ENCODE measurements around the gene RPS5. TPM values are rescaled to one million over a fixed set of nuclear protein-coding genes. Genes with fewer than 3 reads are reported as not detected.
A peak's percentile ranks its signal among the peaks of the same experiment; 100 is the strongest.

RPS5 gene
- total RNA-seq, 2 donors from 2014 or later: 1,376 to 1,435 TPM

DNA sequence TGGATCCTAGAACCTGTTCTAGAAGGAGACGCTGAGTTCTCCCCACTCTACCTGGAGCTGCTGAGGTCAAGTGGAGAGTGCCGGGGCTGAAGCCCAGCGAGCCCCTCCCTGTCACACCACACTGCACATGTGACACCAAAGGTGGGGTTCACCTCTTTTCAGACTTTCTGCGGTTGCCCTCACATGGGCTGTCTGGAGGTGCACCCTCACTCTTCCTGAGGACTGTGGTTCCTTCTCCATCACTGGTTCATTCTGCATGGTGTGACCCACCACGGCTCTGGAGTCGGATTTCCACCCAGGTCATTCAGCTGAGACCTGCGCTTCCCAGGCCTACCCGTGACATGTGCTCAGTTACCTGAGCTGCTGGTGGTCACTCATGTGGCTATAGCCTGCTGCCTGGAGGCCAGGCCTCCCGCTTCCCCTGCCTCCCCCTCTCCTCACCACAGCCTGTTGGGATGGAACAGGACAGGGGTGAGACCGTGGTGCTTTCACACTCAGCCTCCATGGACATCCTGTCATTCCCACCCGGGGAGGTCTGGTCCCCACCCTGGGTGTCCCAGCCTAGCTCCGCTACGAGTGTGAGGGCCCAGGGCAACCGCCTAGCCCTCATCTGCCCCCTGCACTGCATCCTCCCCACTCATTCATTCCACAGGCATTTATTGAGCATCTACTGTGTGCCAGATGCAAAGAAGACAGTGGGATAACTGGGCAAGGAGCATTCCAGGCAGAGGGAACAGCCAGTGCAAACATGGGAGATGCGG, 33.2 kb upstream of the RPS5 start:
- H3K27me3 Mint-ChIP-seq: no peaks in the 10 kb centered on the region
- no peak for ATAC-seq (replicated peaks)
- H3K27ac Mint-ChIP-seq: no peak overlapping the region
- no peak overlapping the region for H3K4me3 Mint-ChIP-seq
- H3K4me1 Mint-ChIP-seq: peaks cover 4% of the 10 kb centered on the region
- H3K36me3 Mint-ChIP-seq (ENCODE audit: low read depth): no peaks in the 10 kb centered on the region
- H3K9me3 Mint-ChIP-seq: no peaks in the 10 kb centered on the region

DNA sequence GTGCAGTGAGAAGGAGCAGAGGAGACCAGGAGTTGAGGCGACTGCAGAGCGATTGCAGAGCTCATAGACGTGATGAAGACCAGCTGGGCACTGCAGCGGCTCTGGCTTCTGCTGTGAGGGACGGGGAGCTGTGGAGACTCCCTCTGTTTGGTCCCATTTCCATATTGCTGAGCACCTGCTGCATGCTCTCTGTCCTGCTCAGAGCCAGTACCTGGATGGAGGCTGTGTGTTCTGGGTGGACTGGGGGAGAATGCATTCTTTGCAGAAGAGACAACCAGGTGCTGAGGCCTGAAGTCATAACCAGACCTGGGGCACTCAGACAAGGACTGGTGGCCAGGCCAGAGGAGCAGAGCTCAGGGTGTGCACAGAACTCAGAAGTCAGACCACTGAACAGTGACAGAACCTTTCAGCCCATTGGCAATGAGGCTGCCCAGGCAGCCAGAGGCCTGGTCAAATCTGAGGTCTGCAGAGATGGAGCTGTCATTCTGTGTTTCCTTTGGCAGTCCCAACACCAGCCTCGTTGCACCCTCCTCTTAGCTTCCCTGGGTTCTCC, 32.5 kb upstream of the RPS5 start:
- H3K27ac Mint-ChIP-seq: no peak overlapping the region
- H3K36me3 Mint-ChIP-seq (ENCODE audit: low read depth): no peaks in the 10 kb centered on the region
- peaks cover 4% of the 10 kb centered on the region for H3K4me1 Mint-ChIP-seq
- no peak for ATAC-seq (replicated peaks)
- H3K27me3 Mint-ChIP-seq: no peaks in the 10 kb centered on the region
- H3K9me3 Mint-ChIP-seq: no peaks in the 10 kb centered on the region
- no peak overlapping the region for H3K4me3 Mint-ChIP-seq

DNA sequence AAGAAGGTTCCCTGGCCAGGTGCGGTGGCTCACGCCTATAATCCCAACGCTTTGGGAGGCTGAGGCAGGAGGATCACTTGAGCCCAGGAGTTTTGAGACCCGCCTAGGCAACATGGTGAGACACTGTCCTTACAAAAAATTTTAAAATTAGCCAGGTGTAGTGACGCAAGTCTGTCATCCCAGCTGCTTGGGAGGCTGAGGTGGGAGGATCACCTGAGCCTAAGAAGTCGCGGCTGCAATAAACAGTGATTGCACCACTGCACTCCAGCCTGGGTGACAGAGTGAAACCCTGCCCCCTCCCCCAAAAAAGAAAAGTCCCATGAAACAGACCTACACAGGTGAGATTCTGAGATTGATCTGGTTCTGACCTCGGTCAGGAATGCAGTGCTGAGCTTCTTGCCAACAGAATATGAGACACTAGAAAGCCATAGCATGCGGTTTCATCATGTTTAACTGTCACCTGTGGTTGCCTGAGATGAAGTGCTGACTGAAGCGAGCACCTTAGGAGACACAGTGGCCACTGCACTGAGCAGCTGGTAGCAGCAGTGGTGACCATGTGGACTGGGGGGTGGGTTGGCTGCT, 31.8 kb upstream of the RPS5 start:
- peaks cover 4% of the 10 kb centered on the region for H3K4me1 Mint-ChIP-seq
- ATAC-seq (replicated peaks): no peak
- no peaks in the 10 kb centered on the region for H3K36me3 Mint-ChIP-seq (ENCODE audit: low read depth)

DNA sequence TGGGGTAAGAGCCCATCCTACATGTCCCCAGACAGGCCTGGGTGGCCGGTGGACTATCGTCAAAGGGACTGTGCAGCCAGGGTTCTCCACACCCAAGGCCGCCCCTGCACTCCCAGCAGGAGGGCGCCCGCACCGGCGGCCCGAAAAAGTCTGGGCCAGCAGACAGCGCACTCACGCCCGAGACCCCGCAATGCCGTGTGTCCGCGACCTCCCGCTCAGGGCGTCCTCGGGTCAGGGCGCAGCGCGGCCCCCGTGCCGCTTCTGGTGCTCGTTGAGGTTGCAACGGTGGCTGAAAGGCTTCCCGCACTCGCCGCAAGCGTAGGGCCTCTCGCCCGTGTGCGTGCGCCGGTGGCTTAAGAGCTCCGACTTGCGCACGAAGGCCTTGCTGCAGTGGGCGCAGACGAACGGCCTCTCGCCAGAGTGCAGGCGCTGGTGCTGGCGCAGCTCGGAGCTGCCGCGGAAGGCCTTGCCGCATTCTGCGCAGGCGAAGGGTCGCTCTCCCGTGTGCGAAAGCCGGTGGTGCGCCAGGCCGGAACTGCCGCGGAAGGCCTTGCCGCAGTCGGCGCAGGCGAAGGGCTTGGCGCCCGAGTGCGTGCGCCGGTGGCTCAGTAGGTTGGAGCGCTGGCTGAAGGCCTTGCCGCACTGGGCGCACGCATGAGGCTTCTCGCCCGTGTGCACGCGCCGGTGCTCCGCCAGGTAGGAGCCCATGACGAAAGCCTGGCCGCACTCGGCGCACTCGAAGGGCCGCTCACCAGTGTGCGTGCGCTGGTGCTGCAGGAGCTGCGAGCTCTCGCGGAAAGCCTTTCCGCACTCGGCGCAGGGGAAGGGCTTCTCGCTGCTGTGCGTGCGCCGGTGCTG, 30.9 kb upstream of the RPS5 start:
- H3K4me1 Mint-ChIP-seq: peaks cover 4% of the 10 kb centered on the region
- H3K27ac Mint-ChIP-seq: no peak overlapping the region
- H3K36me3 Mint-ChIP-seq (ENCODE audit: low read depth): no peaks in the 10 kb centered on the region
- H3K4me3 Mint-ChIP-seq: peak overlapping the region; percentile 26
- H3K27me3 Mint-ChIP-seq: no peaks in the 10 kb centered on the region
- ATAC-seq (replicated peaks): peak; percentile 54
- no peaks in the 10 kb centered on the region for H3K9me3 Mint-ChIP-seq

More for the DNA sequence above, 31.8 kb upstream of the RPS5 start:
- H3K4me3 Mint-ChIP-seq: peak overlapping the region; percentile 28
- H3K27ac Mint-ChIP-seq: no peak overlapping the region
- H3K9me3 Mint-ChIP-seq: no peaks in the 10 kb centered on the region
- H3K27me3 Mint-ChIP-seq: no peaks in the 10 kb centered on the region

DNA sequence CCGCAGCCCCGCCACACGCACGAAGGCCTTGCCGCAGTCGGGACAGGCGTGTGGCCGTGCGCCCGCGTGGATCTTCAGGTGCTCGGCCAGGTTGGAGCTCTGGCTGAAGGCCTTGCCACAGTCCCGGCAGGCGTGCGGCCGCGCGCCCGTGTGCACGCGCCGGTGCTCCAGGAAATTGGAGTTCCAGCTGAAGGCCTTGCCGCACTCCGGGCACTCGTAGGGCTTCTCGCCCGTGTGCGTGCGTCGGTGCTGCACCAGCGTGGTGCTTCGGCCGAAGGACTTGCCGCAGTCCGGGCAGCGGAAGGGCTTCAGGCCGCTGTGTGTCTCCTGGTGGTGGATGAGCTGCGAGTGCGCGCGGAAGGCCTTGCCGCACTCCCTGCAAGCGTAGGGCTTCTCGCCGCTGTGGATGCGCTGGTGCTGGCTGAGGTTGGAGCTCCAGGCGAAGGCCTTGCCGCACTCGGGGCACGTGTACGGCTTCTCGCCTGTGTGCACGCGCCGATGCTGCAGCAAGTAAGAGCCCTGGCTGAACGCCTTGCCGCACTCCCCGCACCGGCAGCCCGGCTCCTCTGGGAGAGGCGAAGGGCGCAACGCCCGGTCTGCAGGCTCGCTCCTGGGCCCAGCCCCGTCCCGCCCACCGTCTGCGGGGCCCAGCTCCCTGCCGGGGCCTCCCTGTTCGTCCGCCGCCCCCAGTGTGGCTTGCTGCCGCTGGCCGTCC, 30.1 kb upstream of the RPS5 start:
- H3K27me3 Mint-ChIP-seq: no peaks in the 10 kb centered on the region
- H3K27ac Mint-ChIP-seq: no peak overlapping the region
- no peak for ATAC-seq (replicated peaks)
- no peaks in the 10 kb centered on the region for H3K9me3 Mint-ChIP-seq
- H3K4me3 Mint-ChIP-seq: no peak overlapping the region
- no peaks in the 10 kb centered on the region for H3K36me3 Mint-ChIP-seq (ENCODE audit: low read depth)
- H3K4me1 Mint-ChIP-seq: peaks cover 4% of the 10 kb centered on the region

DNA sequence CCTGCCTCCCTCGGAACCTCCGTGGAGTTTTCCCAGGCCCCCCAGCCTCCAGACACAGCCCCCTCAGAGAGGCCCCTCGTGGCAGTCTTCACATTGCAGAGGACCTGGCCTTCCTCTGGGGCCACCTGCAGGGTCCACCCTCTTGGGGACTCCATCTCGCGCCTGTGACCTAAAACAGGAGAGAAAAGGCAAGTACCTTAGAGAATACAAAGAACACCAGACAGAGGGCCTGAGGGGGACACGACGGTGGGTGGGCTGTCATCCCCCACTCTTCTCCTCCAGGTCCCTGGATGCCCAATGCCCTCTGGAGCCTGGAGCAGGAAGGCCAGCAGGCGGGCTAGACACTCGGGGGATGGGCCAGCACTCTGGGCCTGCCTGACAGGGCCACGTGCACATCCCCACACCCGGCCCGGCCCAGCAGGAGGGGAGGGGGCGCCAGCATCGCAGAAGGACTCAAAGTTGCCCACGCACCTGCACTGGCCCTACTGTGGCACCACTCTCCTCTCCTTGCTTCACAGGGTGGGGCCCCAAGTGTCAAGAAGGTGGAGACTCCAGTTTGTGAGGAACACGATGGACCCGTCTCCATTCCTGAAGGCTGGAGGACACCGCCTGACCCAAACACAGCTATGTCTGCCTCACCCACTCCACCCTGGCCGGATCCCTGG, 29.5 kb upstream of the RPS5 start:
- no peaks in the 10 kb centered on the region for H3K9me3 Mint-ChIP-seq
- H3K4me1 Mint-ChIP-seq: no peaks in the 10 kb centered on the region
- ATAC-seq (replicated peaks): no peak
- H3K27me3 Mint-ChIP-seq: no peaks in the 10 kb centered on the region
- H3K4me3 Mint-ChIP-seq: no peak overlapping the region
- H3K36me3 Mint-ChIP-seq (ENCODE audit: low read depth): no peaks in the 10 kb centered on the region
- H3K27ac Mint-ChIP-seq: no peak overlapping the region

DNA sequence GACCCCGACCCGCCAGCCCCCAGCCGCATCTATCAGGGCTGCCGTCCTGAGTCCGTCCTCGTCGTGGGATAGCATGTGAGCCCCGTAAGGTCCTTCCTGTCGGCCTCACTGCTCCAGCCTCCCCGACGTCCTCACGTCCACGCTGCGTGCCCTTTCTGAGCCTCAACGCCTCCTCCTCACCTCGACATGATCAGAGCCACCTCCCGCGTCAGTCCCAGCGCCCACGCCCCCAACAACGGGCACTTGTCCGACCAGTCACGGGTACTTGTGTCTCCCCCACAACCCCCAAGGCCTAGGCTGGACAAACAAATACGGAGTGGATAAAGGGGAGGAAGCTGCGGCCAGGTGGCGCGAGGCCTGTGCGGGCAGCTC, 25.2 kb upstream of the RPS5 start:
- Mint-ChIP-seq H3K36me3 (ENCODE audit: low read depth) (no peaks in the 10 kb centered on the region), H3K27me3 (no peaks in the 10 kb centered on the region), H3K9me3 (no peaks in the 10 kb centered on the region), H3K4me1 (no peaks in the 10 kb centered on the region), H3K27ac (peak overlapping the region; percentile 93), H3K4me3 (peak overlapping the region; percentile 95)
- peak; percentile 45 for ATAC-seq (replicated peaks)

DNA sequence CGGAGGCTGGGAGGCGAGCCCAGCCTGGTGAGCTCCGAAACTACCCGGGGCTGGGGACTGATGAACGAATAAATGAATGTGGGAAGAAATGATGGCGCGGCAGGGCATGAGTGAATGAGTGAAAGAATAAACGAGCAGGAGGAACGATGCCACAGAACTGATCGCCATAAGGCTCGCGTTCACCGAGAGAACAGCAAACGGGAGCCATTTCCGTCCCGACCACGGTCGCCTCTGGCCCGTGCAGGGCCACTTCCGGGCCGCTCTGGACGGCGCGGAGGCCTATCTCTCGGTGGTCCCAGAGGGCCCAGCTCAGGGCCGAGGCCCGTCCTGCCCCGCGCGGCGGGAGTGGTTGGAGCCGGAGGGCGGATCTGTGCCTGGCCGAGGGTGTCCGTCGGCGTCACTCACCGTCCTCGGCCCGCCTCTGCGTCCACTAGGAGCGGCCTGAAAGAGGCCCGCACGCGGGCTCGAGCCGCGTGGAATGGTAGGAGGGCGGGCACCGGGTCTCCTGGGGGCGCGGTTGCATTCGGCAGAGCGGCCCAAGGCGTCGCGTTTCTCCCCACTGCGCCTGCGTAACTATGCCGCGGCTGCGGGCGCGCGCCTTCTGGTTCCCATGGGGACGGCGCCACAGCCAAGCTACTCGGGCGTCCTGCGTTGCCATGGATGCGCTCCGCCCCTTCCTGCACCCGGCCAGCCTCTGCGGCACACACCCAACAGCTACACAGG, 24.6 kb upstream of the RPS5 start, which contains the start of gene ZNF497:
Gene ZNF497, minus strand, starts transcription at position 480 of the 723 bp plus-strand sequence. CDS start 5,116 bp downstream, outside the sequence.
- no peaks in the 10 kb centered on the region for H3K36me3 Mint-ChIP-seq (ENCODE audit: low read depth)
- H3K27me3 Mint-ChIP-seq: no peaks in the 10 kb centered on the region
- no peaks in the 10 kb centered on the region for H3K4me1 Mint-ChIP-seq
- H3K9me3 Mint-ChIP-seq: no peaks in the 10 kb centered on the region
- H3K27ac Mint-ChIP-seq: peak within 1 kb of the TSS; percentile 93
- H3K4me3 Mint-ChIP-seq: peak within 1 kb of the TSS; percentile 95
- peak; percentile 98 for ATAC-seq (replicated peaks)

DNA sequence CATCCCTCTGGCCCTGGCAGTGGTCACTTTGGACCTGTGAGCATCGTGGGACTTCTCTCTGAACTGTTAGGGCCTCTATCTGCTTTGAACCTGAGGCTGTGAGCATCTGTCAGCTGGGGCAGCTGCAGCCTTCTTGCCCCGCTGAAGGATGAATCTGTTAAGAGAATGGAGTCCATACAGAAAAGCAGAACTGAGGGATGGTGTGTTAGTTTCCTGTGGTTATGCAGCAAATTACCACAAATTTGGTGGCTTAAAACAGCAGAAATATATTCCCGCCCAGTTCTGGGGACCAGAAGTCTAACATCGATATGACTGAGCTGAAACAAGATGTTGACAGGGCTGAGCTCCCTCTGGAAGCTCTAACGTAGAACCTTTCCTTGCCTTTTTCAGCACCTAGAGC, 22.9 kb upstream of the RPS5 start:
- no peaks in the 10 kb centered on the region for H3K36me3 Mint-ChIP-seq (ENCODE audit: low read depth)
- H3K9me3 Mint-ChIP-seq: no peaks in the 10 kb centered on the region
- no peak overlapping the region for H3K27ac Mint-ChIP-seq
- no peaks in the 10 kb centered on the region for H3K4me1 Mint-ChIP-seq
- no peak for ATAC-seq (replicated peaks)
- no peaks in the 10 kb centered on the region for H3K27me3 Mint-ChIP-seq
- no peak overlapping the region for H3K4me3 Mint-ChIP-seq

DNA sequence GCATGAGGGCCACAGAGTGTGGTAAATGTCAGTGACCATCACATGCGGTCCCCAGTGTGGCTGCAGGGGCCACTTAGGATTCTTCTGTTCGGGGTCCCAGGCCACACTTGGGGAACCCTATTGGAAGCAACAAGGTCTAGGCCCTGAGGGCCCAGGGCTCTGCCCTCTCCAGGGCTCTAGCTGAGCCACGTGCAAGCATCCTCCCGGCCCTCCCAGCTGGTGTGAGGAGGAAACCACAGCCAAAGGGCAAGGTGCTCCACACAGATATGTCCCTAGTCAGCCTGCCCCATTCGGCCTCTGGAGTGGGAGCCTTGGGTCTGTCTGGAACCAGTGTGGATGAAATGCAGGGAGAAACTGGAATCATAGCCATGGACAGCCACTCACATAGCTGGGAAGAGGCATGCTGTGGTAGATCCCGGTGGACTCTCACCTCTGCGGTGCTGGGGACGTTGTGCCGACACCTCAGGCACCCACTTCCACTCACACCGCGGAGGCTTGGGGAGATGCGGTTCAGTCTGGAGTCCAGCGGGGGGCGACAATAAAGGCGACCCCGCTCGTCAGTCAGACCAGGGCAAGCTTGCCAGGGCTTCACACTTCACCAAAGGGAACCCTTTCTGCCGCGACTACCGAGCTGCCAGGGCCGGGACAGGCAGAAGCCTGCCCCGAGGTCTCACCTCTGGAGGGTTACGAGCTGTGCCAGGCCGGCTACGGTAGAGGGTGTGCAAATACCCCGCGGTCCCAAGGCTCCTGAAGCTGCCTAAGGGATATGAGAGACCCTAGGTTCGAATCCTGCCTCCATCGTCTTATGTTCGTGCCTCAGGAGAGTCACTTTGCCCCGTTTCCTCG, 20.3 kb upstream of the RPS5 start:
- no peaks in the 10 kb centered on the region for H3K27me3 Mint-ChIP-seq
- no peak for ATAC-seq (replicated peaks)
- no peaks in the 10 kb centered on the region for H3K4me1 Mint-ChIP-seq
- H3K36me3 Mint-ChIP-seq (ENCODE audit: low read depth): no peaks in the 10 kb centered on the region
- H3K4me3 Mint-ChIP-seq: no peak overlapping the region
- no peaks in the 10 kb centered on the region for H3K9me3 Mint-ChIP-seq
- no peak overlapping the region for H3K27ac Mint-ChIP-seq

DNA sequence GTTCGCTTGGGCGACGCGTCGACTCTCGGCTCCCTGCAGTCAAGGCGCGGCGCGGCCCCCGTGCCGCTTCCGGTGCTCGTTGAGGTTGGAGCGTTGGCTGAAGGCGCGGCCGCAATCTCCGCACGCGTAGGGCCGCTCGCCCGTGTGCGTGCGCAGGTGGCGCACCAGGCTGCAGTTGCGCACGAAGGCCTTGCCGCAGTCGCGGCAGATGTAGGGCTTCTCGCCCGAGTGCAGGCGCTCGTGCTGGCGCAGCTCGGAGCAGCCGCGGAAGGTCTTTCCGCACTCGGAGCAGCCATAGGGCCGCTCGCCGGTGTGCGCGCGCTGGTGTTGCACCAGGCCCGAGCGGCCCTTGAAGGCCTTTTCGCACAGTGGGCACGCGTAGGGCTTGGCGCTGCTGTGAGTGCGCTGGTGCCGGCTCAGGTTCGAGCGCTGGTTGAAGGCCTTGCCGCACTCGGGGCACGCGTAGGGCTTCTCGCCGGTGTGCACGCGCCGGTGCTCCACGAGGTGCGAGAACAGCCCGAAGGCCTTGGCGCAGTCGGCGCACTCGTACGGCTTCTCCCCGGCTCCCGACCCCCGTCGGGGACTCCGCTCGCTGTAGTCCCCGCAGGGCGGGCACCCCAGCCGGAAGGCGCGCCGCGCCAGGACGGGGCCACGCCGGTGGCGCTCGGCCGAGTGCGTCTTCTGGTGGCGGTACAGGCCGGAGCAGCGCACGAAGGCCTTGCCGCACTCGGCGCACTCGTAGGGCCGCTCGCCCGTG, 19.2 kb upstream of the RPS5 start:
- H3K36me3 Mint-ChIP-seq (ENCODE audit: low read depth): no peaks in the 10 kb centered on the region
- H3K27ac Mint-ChIP-seq: no peak overlapping the region
- ATAC-seq (replicated peaks): no peak
- H3K9me3 Mint-ChIP-seq: no peaks in the 10 kb centered on the region
- H3K4me3 Mint-ChIP-seq: no peak overlapping the region
- no peaks in the 10 kb centered on the region for H3K27me3 Mint-ChIP-seq
- no peaks in the 10 kb centered on the region for H3K4me1 Mint-ChIP-seq

All from activated T-helper 17 cell treated with anti-CD3 and anti-CD28 coated beads, Interleukin-2, amount 50 U/mL, for 72 hours (primary cell).